ENCODE measurements around the gene FILIP1L. TPM values are rescaled to one million over a fixed set of nuclear protein-coding genes. Genes with fewer than 3 reads are reported as not detected.

The FILIP1L gene
- total and polyA plus RNA-seq, 2 of the 8 experiments (the other 6 are each of a cell fraction or from before 2014, with no cell fraction given): 0.06 to 0.09 TPM

DNA sequence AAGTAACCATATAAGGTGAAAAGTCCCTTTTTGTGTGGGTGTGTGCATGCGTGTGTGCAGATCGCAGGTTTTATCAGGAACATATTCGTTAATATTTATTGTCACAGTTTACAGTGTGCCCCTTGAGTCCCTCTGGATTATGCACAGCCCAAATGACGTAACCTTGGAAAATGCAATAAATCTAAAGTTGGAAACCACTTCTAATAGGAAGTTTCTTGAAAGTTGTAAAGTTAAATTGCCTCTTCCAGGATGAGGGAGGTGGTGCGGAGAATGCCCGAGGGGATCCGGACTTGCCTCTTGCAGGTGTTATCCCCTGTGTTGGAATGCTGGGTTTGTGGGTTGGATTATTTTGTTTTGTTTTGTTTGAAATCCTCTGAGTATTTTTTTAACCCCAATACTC, 153.4 kb downstream of the FILIP1L start (continued):
- TF ChIP-seq KDM1A (IDR thresholded peaks at IDR 0.05; ENCODE audit: borderline replicate concordance, low read length): no peak
- no peak for TF ChIP-seq CEBPB (IDR thresholded peaks at IDR 0.05; ENCODE audit: low read depth, low read length)
- no peak for TF ChIP-seq SP2 (IDR thresholded peaks at IDR 0.05; ENCODE audit: low read length)
- TF ChIP-seq GABPA (IDR thresholded peaks at IDR 0.05; ENCODE audit: borderline replicate concordance, insufficient read depth, low read length): no peak
- TF ChIP-seq NRF1 (IDR thresholded peaks at IDR 0.05; ENCODE audit: low read depth, low read length): no peak
- TF ChIP-seq, protein P1, sequence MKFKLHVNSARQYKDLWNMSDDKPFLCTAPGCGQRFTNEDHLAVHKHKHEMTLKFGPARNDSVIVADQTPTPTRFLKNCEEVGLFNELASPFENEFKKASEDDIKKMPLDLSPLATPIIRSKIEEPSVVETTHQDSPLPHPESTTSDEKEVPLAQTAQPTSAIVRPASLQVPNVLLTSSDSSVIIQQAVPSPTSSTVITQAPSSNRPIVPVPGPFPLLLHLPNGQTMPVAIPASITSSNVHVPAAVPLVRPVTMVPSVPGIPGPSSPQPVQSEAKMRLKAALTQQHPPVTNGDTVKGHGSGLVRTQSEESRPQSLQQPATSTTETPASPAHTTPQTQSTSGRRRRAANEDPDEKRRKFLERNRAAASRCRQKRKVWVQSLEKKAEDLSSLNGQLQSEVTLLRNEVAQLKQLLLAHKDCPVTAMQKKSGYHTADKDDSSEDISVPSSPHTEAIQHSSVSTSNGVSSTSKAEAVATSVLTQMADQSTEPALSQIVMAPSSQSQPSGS (IDR thresholded peaks at IDR 0.05; ENCODE audit: low read length): no peak
- TF ChIP-seq CHD2 (IDR thresholded peaks at IDR 0.05; ENCODE audit: low read length): no peak
- TF ChIP-seq POLR2AphosphoS5 (IDR thresholded peaks at IDR 0.05; ENCODE audit: low read depth, low read length): no peak

All from H1 (cell line).